GM21786 (cell line): ENCODE results near the gene TMEM178B.

ENCODE experiments used
- ATAC-seq: cut with Tn5 transposase; IDR thresholded peaks from one replicate; pipeline ENCODE4 v1.9.1; 2021; ENCODE audit not compliant: unreplicated experiment

TMEM178B gene

DNA sequence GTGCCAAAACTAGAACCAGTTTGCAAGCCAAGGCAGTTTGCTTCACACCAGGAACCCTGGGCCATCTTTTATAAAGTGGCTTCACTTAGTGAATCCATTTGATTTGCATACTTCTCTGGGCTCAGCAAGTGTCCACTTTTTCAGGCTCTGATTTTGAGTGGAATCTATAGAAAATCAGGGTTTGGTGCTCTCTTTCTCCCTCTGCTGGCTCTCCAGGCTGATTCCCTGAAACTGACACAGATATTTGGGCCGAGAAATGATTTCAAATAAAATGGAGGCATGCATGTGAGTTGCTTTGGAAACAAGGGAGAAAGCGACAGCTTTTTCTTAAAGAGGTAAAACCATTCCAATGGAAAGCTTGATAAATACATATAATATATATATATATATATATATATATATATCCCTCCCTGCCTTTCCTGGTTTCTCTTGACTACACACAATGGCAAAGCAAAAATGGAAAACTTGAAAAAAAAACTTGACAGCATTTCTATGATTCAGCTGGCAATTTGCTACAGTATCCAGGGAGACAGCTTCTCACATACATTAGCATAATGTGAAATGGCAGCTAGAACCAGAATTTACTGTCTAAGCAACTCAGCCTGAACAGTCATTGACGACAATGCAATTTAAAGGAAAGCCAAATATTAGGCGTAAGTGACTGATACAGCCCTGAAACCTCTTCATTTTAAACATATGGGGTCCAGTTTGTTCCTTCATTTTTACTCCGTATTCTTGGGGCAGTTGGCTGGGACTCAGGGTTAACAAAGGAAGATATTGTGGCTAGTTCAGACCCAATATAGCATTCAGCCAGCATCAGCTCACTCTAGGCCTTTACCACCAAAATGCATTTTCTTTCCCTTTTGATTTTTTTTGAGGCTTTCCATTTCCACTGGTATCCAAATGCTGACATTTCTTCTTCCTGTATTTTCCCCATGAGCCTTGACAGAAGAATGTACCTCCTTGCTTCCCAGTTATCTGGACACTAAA lies 188.5 kb downstream of the TMEM178B start:
- ATAC-seq, result no peak

GRCh38 chr7:141263508-141263907 lies 189.6 kb downstream of the TMEM178B start:
- no peak for ATAC-seq

GRCh38 chr7:141263983-141264382 lies 190.1 kb downstream of the TMEM178B start:
- no peak for ATAC-seq

GRCh38 chr7:141264511-141264910 lies 190.6 kb downstream of the TMEM178B start:
- ATAC-seq, result no peak

DNA sequence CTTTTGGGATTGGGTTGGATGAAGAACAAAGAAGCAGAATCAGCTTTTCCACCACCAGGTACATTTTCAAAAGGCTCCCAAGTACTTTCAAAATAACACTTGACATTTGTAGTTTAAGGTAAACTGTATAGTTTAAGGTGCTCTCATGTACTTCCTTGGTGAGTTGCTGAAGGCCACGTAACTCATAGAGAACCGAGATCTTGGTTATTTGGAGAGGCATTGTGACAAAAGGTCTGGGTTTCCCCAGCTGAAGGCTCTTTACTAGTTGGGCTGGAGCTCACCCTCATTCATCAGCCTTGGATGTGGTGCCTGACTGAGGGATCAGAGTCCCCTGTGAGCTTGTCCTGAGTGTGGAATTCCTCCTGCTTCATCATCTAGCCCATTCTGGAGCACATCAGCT lies 191.8 kb downstream of the TMEM178B start:
- no peak for ATAC-seq

DNA sequence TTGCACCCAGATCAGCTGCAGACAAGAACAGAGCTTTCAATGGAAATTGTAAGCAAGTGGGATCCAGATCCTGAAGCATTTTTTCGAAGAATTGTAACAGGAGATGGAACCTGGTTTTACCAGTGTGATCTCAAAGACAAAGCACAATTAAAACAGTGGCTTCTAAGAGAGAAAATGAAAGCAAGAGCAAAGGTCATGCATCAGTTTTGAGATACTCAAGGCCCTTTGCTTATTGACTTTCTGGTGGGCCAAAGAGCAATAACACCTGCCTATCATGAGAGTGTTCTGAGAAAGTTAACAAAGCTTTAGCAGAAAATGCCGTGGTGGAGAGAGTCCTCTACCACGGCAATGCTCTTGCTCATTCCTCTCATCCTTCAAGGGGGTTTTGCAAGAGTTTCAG lies 194.8 kb downstream of the TMEM178B start:
- ATAC-seq, result no peak

DNA sequence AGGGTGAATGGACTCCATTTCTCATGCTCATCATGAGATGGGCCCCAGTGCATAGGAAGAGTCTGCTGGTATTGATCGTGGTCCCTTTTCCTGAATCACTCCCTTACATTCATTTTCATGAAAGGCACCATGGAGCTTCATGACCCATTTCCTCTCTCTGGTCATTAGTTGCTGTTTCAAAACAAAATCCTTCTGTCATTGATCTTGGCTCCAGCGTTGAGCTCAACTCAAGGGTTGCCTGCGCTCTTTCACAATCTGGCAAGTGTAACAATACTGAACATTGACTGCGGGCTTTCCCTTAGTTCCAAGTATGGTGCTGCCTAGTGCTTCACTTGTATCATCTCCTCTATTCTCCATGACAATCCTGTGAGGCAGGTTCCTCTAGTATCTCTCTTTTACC lies 197.6 kb downstream of the TMEM178B start:
- no peak for ATAC-seq

GRCh38 chr7:141272417-141272816 lies 198.6 kb downstream of the TMEM178B start:
- no peak for ATAC-seq

- ATAC-seq, result no peak
Measured at GRCh38 chr7:141275350-141275749, 201.5 kb downstream of the TMEM178B start.

GRCh38 chr7:141276031-141276430 lies 202.2 kb downstream of the TMEM178B start:
- ATAC-seq, result no peak

GRCh38 chr7:141280100-141280499 lies 206.2 kb downstream of the TMEM178B start:
- no peak for ATAC-seq

DNA sequence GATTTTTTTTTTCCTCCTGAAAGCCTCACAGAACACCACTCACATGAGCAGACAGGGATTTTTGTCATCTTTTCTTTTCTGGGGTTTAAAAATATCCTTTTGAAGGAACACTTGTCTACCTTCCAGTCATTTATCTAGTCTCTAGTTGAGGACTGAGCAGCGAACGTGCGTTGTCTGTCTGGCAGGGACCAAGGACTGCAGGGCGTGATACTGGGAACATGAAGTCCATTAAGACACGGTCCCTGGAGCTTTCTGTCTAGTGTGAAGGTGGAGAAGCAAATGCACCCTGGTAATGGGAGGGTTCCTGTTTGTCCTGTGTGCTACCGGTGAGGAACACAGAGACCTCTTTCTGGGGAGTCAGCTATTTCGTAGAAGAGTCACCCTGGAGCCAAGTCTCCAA lies 207.4 kb downstream of the TMEM178B start:
- ATAC-seq, result no peak

DNA sequence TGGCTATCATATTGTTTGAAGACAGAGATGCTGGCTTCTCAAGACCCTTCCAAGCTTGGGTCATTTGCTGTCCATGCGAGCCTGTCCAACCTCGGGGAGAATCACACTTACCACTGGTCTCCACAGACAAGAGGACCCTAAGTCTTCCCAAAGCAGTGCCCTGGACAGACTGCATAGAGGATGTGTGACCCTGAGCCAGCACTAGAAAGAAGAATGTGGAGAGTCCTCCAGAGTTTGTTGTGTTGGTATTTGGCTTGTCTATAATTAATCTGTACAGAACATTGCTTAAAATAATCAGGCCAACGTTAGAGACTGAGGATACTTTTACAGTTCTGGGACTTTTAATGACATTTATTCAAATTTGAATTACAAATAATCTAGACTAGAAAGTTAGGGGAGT lies 212.7 kb downstream of the TMEM178B start:
- no peak for ATAC-seq

GRCh38 chr7:141287936-141288335 lies 214.1 kb downstream of the TMEM178B start:
- no peak for ATAC-seq

DNA sequence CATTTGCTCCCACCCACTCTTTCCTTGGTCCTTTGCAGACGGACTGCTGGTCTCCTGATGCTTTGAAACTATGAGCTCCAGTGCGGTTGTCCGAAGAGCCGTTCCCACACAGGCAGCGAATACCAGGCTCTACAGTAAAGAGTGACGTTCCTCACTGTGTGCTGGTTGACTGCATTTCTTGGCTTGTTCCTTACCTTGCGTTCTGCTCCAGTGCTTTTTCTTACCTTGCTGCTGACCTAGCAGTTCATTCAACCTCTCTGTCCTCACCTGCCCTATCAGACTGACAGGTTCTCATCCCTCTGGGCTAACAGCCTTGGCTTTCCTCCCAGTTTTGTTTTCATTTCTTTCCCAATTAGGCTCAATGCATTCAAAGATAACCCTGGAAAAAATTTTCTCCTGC lies 214.8 kb downstream of the TMEM178B start:
- ATAC-seq, result no peak

DNA sequence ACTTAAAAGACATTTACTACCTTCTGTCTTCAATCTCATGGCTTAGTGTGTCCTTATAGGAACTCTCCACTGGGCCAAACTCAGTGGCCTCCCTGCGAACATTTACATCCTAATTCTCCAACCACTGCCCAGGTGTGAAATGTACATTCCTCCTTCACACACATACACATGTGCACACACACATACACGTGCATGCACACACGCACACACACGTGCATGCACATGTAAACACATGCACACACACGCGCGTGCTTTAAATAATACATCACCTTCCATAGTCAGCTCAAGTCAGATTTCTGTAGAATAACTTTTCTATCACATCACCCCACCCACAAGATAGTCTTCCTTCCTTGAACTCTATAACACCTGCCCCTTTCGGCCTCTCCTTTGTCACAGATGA lies 216.5 kb downstream of the TMEM178B start:
- no peak for ATAC-seq

DNA sequence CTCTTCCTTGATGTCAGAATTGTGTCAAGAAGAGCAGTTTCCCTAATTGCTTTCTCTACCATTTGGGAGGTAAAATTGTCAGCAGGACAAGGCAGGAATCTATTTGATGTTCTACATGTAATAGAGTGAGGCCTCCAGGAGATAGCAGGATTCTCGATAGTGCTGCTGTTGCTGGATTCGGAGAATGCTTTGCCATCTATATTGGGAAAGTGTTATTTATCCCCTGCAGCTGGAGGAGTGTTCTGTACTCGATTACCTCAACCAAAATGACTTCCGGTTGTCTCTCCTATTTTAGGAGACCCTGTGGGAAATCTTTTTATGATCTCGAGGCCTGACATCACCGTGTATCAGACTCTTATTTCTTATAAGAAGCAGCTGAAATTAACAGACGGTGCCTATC lies 217.1 kb downstream of the TMEM178B start:
- no peak for ATAC-seq

- no peak for ATAC-seq
Measured at GRCh38 chr7:141291541-141291940, 217.7 kb downstream of the TMEM178B start.

GRCh38 chr7:141294143-141294829 lies 220.4 kb downstream of the TMEM178B start:
- no peak for ATAC-seq

- no peak for ATAC-seq
Measured at GRCh38 chr7:141295367-141295895, 221.6 kb downstream of the TMEM178B start.

DNA sequence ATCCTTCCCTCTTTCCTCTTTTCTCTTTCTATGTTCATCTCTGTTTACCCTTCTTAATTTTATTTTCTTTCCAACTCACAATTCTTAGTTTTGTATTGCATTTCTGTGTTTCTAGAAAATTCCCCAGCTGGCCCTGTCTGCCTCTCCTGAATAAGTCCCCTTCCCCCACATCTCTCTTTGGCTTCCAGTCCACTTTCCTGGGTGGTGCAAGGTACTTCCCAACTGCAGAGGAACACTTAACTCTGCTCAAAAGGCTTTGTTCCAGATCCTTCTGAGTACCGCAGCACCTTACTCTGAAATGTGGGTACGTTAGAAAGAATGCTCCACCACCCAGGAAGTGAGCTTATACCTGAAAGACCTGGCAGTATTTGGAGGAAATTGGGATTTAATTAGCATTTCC lies 227.0 kb downstream of the TMEM178B start:
- ATAC-seq, result no peak

GRCh38 chr7:141301544-141301943 lies 227.7 kb downstream of the TMEM178B start:
- ATAC-seq, result no peak
